ENCODE data around the gene MSGN1. TPM values are rescaled to one million over a fixed set of nuclear protein-coding genes. Genes with fewer than 3 reads are reported as not detected.

MSGN1 gene, protein sequence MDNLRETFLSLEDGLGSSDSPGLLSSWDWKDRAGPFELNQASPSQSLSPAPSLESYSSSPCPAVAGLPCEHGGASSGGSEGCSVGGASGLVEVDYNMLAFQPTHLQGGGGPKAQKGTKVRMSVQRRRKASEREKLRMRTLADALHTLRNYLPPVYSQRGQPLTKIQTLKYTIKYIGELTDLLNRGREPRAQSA
- total RNA-seq, result not detected in 2 replicates

DNA sequence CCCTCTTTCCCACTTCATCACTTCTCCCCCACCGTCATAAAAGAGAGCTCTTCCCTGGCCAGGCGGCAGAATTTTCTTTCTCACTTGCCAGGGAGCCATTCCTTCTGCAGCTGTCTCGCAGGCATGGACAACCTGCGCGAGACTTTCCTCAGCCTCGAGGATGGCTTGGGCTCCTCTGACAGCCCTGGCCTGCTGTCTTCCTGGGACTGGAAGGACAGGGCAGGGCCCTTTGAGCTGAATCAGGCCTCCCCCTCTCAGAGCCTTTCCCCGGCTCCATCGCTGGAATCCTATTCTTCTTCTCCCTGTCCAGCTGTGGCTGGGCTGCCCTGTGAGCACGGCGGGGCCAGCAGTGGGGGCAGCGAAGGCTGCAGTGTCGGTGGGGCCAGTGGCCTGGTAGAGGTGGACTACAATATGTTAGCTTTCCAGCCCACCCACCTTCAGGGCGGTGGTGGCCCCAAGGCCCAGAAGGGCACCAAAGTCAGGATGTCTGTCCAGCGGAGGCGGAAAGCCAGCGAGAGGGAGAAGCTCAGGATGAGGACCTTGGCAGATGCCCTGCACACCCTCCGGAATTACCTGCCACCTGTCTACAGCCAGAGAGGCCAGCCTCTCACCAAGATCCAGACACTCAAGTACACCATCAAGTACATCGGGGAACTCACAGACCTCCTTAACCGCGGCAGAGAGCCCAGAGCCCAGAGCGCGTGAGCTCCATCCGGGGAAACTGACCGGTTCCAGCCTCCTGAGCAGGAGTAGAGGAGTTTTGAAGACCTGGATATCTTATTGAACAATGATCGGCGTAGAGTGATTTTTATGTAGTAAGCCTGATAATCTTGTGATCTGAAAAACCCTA, at the start of gene MSGN1:
TSS of gene MSGN1 (plus strand) at position 65 of the 850 bp plus-strand sequence. CDS start at position 124, 59 bp downstream.
- H3K4me1 Mint-ChIP-seq (ENCODE audit: low read depth), result peaks cover 30% of the 10 kb centered on the region
- H3K4me3 Mint-ChIP-seq, result no peak within 1 kb of the TSS
- no peaks in the 10 kb centered on the region for H3K9me3 Mint-ChIP-seq
- no peaks in the 10 kb centered on the region for H3K36me3 Mint-ChIP-seq (ENCODE audit: low read depth)
- DNase-seq (ENCODE audit: low spot score), result no peak
- no peak within 1 kb of the TSS for H3K27ac Mint-ChIP-seq
- intact Hi-C loops (cut with micrococcal nuclease), result no loop called here
- H3K27me3 Mint-ChIP-seq (ENCODE audit: insufficient read depth), result peaks cover 26% of the 10 kb centered on the region

DNA sequence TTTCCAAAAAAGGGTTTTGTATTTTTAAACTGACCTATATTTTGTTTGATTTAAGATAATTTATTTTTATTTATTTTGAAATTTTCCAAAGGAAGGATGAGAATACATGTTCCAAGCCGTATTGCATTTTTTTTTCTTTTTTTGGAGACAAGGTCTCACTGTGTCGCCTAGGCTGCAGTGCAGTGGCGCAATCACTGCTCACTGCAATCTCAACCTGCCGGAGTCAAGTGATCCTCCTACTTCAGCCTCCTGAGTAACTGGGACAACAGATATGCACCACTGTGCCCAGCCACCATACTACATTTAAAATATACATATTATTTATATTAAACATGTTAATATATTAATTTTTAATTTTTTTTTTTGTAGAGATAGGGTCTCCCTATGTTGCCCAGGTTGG, 47.4 kb upstream of the MSGN1 start:
- no peak overlapping the region for H3K27ac Mint-ChIP-seq
- H3K4me3 Mint-ChIP-seq, result no peak overlapping the region
- intact Hi-C loops (cut with micrococcal nuclease), result no loop called here
- no peaks in the 10 kb centered on the region for H3K9me3 Mint-ChIP-seq
- H3K4me1 Mint-ChIP-seq (ENCODE audit: low read depth), result no peaks in the 10 kb centered on the region
- peaks cover 17% of the 10 kb centered on the region for H3K36me3 Mint-ChIP-seq (ENCODE audit: low read depth)
- no peak for DNase-seq (ENCODE audit: low spot score)
- no peaks in the 10 kb centered on the region for H3K27me3 Mint-ChIP-seq (ENCODE audit: insufficient read depth)

DNA sequence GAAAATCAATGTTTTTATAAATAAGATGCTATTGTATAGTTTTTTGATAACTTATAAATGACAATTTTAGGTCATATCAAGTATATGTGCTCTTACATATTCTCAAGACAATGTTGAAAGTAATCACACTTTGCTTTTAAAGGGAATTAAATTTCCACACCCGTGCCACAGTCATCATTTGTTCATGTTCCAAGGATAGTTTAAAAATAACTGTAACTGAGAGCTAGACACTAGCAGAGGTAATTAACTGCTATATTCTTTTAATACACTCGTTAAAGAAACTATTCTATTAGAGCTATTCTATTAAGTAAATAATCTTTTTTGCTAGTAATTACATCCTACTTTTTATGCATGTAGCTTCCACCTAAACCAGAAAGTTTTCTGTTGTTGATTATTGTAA, 44.3 kb upstream of the MSGN1 start:
- Mint-ChIP-seq H3K36me3 (ENCODE audit: low read depth) (peaks cover 21% of the 10 kb centered on the region), H3K27ac (no peak overlapping the region), H3K9me3 (no peaks in the 10 kb centered on the region), H3K4me3 (no peak overlapping the region), H3K27me3 (ENCODE audit: insufficient read depth) (no peaks in the 10 kb centered on the region), H3K4me1 (ENCODE audit: low read depth) (no peaks in the 10 kb centered on the region)
- intact Hi-C loops (cut with micrococcal nuclease), result no loop called here
- no peak for DNase-seq (ENCODE audit: low spot score)

DNA sequence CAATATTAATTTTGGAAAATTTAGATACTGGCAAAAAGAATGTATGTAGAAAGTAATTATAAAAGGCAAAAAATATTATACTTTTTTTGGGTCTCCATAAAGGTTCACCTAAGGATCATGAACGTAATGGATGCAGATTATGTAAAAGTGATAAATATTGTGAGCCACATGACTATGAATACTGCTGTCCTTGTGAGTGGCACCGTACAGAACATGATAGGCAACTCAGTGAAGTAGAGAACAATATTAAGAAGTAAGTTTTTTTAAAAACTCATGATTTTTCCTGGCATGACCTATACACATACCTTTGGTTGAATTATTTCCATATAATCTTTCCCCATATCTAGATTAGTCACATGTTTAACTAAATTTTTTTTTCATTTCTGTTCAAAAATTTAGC, 43.7 kb upstream of the MSGN1 start:
- no peak overlapping the region for H3K4me3 Mint-ChIP-seq
- no peak for DNase-seq (ENCODE audit: low spot score)
- H3K9me3 Mint-ChIP-seq, result no peaks in the 10 kb centered on the region
- peaks cover 18% of the 10 kb centered on the region for H3K36me3 Mint-ChIP-seq (ENCODE audit: low read depth)
- intact Hi-C loops (cut with micrococcal nuclease), result no loop called here
- no peak overlapping the region for H3K27ac Mint-ChIP-seq
- H3K27me3 Mint-ChIP-seq (ENCODE audit: insufficient read depth), result no peaks in the 10 kb centered on the region
- H3K4me1 Mint-ChIP-seq (ENCODE audit: low read depth), result no peaks in the 10 kb centered on the region

DNA sequence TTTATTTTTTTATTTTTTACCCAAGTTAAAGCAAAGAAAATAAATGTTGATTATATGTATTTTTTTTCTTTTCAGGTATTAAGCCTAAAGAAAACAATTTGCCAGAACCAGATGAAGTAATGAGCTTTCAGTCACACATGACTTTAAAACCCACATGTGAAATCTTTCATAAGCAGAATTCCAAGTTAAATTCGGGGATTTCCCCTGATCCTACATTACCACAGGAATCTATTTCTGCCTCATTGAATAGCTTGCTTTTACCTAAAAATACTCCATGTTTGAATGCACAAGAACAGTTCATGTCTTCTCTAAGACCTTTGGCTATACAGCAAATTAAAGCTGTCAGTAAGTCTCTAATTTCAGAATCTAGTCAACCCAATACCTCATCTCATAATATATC, 35.7 kb upstream of the MSGN1 start:
- Mint-ChIP-seq H3K27me3 (ENCODE audit: insufficient read depth) (no peaks in the 10 kb centered on the region), H3K9me3 (no peaks in the 10 kb centered on the region), H3K4me3 (no peak overlapping the region), H3K27ac (no peak overlapping the region), H3K36me3 (ENCODE audit: low read depth) (peaks cover 25% of the 10 kb centered on the region), H3K4me1 (ENCODE audit: low read depth) (no peaks in the 10 kb centered on the region)
- no peak for DNase-seq (ENCODE audit: low spot score)
- intact Hi-C loops (cut with micrococcal nuclease), result no loop called here

DNA sequence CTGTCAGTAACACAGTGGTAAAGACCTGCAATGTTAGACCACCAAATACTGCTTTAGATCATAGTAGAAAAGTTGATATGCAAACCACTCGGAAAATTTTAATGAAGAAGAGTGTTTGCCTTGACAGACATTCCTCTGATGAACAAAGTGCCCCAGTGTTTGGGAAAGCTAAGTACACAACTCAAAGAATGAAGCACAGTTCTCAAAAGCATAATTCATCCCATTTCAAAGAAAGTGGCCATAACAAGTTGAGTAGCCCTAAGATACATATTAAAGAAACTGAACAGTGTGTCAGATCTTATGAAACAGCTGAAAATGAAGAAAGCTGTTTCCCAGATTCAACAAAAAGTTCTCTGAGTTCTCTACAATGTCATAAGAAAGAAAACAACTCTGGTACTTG, 34.8 kb upstream of the MSGN1 start:
- Mint-ChIP-seq H3K36me3 (ENCODE audit: low read depth) (peaks cover 24% of the 10 kb centered on the region), H3K27ac (no peak overlapping the region)

DNA sequence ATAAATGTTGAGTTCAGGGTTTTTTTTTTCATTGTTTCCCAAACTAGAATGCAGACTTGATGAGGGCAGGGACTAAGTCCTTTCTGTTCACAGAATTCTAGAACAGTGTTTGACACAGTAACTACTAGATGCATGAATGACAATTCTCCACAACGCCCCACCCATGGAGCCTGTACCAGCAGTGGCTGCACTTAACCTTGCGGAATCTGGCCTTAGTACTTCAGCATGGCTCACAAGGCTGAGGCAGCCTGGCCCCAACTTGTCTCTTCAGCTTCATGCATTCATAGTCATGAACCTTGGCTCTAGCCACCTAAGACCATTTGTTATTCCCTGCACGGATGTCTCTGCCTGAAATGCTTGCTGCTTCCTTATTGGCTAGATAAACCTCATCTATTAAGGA, 29.5 kb upstream of the MSGN1 start:
- Mint-ChIP-seq H3K27ac (no peak overlapping the region), H3K4me3 (no peak overlapping the region), H3K36me3 (ENCODE audit: low read depth) (peaks cover 14% of the 10 kb centered on the region), H3K27me3 (ENCODE audit: insufficient read depth) (peaks cover 11% of the 10 kb centered on the region), H3K4me1 (ENCODE audit: low read depth) (peaks cover 12% of the 10 kb centered on the region), H3K9me3 (no peaks in the 10 kb centered on the region)
- intact Hi-C loops (cut with micrococcal nuclease), result no loop called here
- no peak for DNase-seq (ENCODE audit: low spot score)

More for the DNA sequence above, 34.8 kb upstream of the MSGN1 start:
- no peak overlapping the region for H3K4me3 Mint-ChIP-seq
- no peaks in the 10 kb centered on the region for H3K27me3 Mint-ChIP-seq (ENCODE audit: insufficient read depth)
- H3K4me1 Mint-ChIP-seq (ENCODE audit: low read depth), result no peaks in the 10 kb centered on the region
- DNase-seq (ENCODE audit: low spot score), result no peak
- no peaks in the 10 kb centered on the region for H3K9me3 Mint-ChIP-seq
- intact Hi-C loops (cut with micrococcal nuclease), result no loop called here

DNA sequence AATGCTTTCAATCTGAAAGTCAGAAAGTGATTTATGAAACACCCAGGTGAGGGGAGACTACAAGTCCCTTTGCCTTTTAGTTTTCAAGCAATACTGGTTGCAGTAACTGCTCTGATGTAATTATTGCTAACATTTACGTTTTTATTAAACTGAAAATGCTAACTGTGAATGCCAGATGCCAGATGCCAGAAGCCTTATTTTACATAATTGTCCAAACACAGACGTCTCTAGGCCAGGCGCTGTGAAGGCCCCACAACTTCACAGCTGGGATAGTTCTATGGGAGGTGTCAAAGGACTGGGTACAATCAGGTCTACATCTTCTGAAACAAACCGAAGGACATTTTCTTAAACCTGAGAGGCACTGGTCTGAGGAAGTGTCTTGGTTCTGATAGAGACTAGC, 27.5 kb upstream of the MSGN1 start:
- intact Hi-C loops (cut with micrococcal nuclease), result no loop called here
- H3K4me1 Mint-ChIP-seq (ENCODE audit: low read depth), result peaks cover 26% of the 10 kb centered on the region
- H3K36me3 Mint-ChIP-seq (ENCODE audit: low read depth), result peaks cover 2% of the 10 kb centered on the region
- no peak for DNase-seq (ENCODE audit: low spot score)
- no peaks in the 10 kb centered on the region for H3K9me3 Mint-ChIP-seq
- no peak overlapping the region for H3K27ac Mint-ChIP-seq
- H3K27me3 Mint-ChIP-seq (ENCODE audit: insufficient read depth), result peaks cover 21% of the 10 kb centered on the region
- no peak overlapping the region for H3K4me3 Mint-ChIP-seq

DNA sequence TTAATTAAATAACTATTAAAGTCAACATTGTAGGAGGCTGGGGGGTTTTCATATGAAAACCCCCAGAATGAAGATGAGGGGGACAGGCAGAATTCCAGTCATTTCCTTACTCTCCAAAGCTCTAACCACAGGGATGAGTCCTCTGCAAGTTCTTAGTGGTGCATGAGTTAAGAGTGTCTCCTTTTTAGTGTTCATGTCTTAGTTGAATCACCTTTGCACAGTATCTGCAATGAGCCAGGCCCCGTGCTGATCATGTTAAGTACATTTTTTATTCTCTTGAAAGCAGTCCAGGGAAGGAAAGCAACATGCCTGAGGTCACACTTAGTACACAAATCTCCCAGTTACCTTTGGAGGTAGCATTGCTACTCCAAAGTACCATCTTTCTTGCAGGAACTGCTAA, 25.7 kb upstream of the MSGN1 start:
- DNase-seq (ENCODE audit: low spot score), result no peak
- Mint-ChIP-seq H3K4me1 (ENCODE audit: low read depth) (peaks cover 26% of the 10 kb centered on the region), H3K27me3 (ENCODE audit: insufficient read depth) (peaks cover 32% of the 10 kb centered on the region), H3K9me3 (no peaks in the 10 kb centered on the region), H3K36me3 (ENCODE audit: low read depth) (no peaks in the 10 kb centered on the region), H3K27ac (no peak overlapping the region), H3K4me3 (no peak overlapping the region)
- intact Hi-C loops (cut with micrococcal nuclease), result no loop called here

DNA sequence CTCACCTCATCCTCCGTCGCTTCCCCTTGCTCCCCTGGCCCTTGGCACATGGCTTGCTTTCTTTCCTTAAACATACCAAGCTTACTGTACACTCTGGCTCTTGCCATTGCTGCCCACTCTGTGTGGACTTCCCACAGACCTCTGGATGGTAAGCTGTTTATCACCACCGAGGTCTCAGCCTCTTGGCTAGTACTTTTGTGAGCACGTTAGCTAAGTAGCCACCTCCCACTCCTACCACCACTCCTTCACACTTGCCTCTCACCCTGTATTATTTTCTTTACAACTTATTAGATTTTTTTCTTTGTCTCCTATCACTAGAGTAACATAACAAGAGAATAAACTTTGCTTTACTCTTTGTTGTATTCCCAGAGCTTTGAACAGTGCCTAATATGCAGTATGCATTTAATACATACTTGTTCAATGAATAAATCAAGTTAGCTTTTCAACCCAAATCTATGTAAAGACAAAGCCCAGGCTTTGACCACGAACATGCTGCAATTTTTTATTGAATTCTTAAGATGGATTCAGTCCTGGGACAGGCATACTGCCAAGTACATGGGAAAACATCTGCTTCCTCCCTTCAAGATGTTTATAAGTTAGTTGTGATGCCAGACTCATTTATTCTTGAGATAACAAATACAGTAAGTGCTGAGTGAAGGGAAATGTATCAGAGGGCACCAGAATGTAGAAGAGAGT, 25.0 kb upstream of the MSGN1 start:
- H3K36me3 Mint-ChIP-seq (ENCODE audit: low read depth), result no peaks in the 10 kb centered on the region
- no peak for DNase-seq (ENCODE audit: low spot score)
- H3K27ac Mint-ChIP-seq, result no peak overlapping the region
- no peaks in the 10 kb centered on the region for H3K9me3 Mint-ChIP-seq
- H3K27me3 Mint-ChIP-seq (ENCODE audit: insufficient read depth), result peaks cover 35% of the 10 kb centered on the region
- peaks cover 26% of the 10 kb centered on the region for H3K4me1 Mint-ChIP-seq (ENCODE audit: low read depth)
- no peak overlapping the region for H3K4me3 Mint-ChIP-seq
- intact Hi-C loops (cut with micrococcal nuclease), result no loop called here

DNA sequence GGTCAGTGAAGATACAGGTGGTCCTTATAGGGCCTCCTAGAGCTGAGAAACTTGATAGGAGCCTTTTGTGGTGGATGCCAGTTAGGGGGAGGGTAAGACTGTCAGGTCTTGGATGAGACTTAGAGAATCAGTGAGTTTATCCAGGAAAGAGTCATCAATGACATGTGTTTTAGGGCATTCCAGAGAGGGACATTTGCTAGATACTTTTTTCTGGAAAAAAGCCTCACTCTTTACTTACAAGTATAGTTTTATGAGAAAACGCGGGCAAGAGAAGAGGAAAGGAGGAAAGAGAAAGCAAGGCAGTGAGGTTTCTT, 24.5 kb upstream of the MSGN1 start:
- peaks cover 26% of the 10 kb centered on the region for H3K4me1 Mint-ChIP-seq (ENCODE audit: low read depth)
- H3K4me3 Mint-ChIP-seq, result no peak overlapping the region
- intact Hi-C loops (cut with micrococcal nuclease), result no loop called here
- H3K27me3 Mint-ChIP-seq (ENCODE audit: insufficient read depth), result peaks cover 40% of the 10 kb centered on the region
- no peaks in the 10 kb centered on the region for H3K9me3 Mint-ChIP-seq
- H3K27ac Mint-ChIP-seq, result no peak overlapping the region
- no peak for DNase-seq (ENCODE audit: low spot score)
- no peaks in the 10 kb centered on the region for H3K36me3 Mint-ChIP-seq (ENCODE audit: low read depth)

DNA sequence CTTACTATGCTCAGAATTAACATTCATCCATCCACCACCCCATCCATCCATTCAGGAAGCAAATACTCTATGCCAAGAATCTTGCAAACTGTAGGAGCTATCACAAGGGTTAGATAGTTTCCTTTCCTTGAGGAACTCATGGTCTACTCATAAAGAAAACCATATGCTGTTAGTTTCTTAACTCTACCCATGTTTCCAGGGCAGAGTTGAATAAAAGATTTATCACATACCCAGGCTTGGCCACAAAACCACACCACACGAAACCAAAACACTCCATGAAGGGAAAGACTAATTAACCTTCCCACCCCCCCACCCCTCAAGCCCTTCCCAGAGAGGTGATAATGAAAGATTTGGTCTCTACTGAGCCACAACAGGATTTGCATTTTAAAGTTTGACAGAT, 23.7 kb upstream of the MSGN1 start:
- no peak for DNase-seq (ENCODE audit: low spot score)
- Mint-ChIP-seq H3K4me1 (ENCODE audit: low read depth) (peaks cover 26% of the 10 kb centered on the region), H3K27me3 (ENCODE audit: insufficient read depth) (peaks cover 40% of the 10 kb centered on the region), H3K9me3 (no peaks in the 10 kb centered on the region), H3K4me3 (no peak overlapping the region), H3K36me3 (ENCODE audit: low read depth) (no peaks in the 10 kb centered on the region), H3K27ac (no peak overlapping the region)
- intact Hi-C loops (cut with micrococcal nuclease), result no loop called here

DNA sequence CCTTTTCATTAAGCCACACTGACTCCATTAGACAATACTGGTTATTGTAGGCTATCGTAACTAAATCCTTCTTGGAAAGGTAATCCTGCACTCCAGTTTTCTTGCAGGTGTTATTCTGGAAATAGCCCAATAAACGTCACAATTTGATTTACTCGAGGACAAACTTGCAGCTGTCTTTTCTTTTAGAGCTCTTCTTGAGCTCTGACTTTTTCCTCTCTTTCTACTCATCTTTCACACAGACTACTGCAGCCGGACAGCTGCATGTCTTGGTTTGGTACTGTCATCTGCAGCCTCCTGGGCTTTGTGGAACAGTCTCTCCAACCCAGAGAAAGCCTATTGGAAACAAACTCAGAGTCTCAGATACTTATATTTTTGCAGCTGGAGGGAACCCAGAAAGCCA, 23.0 kb upstream of the MSGN1 start:
- peaks cover 26% of the 10 kb centered on the region for H3K4me1 Mint-ChIP-seq (ENCODE audit: low read depth)
- no peak for DNase-seq (ENCODE audit: low spot score)
- peaks cover 47% of the 10 kb centered on the region for H3K27me3 Mint-ChIP-seq (ENCODE audit: insufficient read depth)
- H3K4me3 Mint-ChIP-seq, result no peak overlapping the region
- no peaks in the 10 kb centered on the region for H3K9me3 Mint-ChIP-seq
- no peak overlapping the region for H3K27ac Mint-ChIP-seq
- intact Hi-C loops (cut with micrococcal nuclease), result no loop called here
- no peaks in the 10 kb centered on the region for H3K36me3 Mint-ChIP-seq (ENCODE audit: low read depth)
